ENCODE results near the gene AIF1L.

- no peak for TF ChIP-seq CTCF (IDR thresholded peaks at IDR 0.05; ENCODE audit: poor library complexity)
- no peak for TF ChIP-seq EZH2 (IDR thresholded peaks at IDR 0.05; ENCODE audit: borderline replicate concordance)
- TF ChIP-seq EZH2phosphoT487 (IDR thresholded peaks at IDR 0.05; ENCODE audit: low read depth, severe bottlenecking, unreplicated experiment): no peak
These were observed 24.4 kb downstream of the AIF1L start for GRCh38 chr9:131120620-131121228.
